ENCODE results near the gene TUFT1. TPM values are rescaled to one million over a fixed set of nuclear protein-coding genes. Genes with fewer than 3 reads are reported as not detected.

TUFT1 gene
- total and polyA plus RNA-seq, 9 of the 15 experiments (the other 6 are each of a cell fraction or from before 2014, with no cell fraction given): 0.54 to 2.0 (median 1.7) TPM

DNA sequence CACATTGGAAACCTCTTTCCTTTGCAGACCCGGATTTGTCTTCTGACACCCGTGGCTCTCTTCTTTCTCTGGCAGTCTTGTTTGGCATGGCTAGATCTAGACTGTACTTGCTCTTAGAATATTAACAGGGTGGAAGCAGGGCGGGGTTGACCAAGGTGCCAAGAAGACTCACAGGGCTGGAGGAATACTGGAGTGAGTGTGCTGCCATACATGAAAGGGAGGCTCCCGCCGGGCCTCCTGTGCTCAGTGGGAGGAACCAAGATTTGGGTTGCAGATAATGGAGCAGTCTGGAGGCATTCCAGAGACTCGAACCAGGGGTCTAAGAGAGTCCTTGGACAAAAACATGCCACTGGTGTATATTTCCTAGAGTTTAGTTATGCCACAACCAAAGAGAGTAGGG lies 44.2 kb downstream of the TUFT1 start:
- Histone ChIP-seq H3K27me3 (ENCODE audit: control insufficient read depth in 2 of 2, insufficient read depth in 2 of 2, low read length in 2 of 2) (no peaks in the 10 kb centered on the region), H3K27ac (ENCODE audit: extremely low read depth, low read depth, low read length) (no peak overlapping the region), H3K9me1 (ENCODE audit: control insufficient read depth, insufficient read depth, low read length) (no peaks in the 10 kb centered on the region), H3K9me3 (replicated peaks; ENCODE audit: control insufficient read depth, insufficient read depth, low read depth, low read length) (no peaks in the 10 kb centered on the region), H3K36me3 (ENCODE audit: control insufficient read depth, insufficient read depth, low read length) (no peaks in the 10 kb centered on the region), H4K20me1 (replicated peaks; ENCODE audit: control insufficient read depth, insufficient read depth, low read length) (no peaks in the 10 kb centered on the region), H3K4me2 (ENCODE audit: insufficient read depth, low read length) (peak overlapping the region; percentile 36; the same call in 1 of the 2 replicates), H2AFZ (ENCODE audit: low read depth, low read length) (peak overlapping the region; percentile 53), H3K9ac (ENCODE audit: insufficient read depth in 1 of 2, low read depth in 2 of 2, low read length in 2 of 2) (peak overlapping the region in 1 of 2 experiments; percentile 41; a peak in 1 of 4 replicates), H3K4me3 (no peak overlapping the region), H3K79me2 (ENCODE audit: control insufficient read depth, insufficient read depth, low read length) (no peaks in the 10 kb centered on the region), H3K4me1 (replicated peaks in 1 of 2; ENCODE audit: control insufficient read depth in 2 of 2, insufficient read depth in 2 of 2, low read length in 2 of 2) (peaks cover 3 to 17% of the 10 kb centered on the region in 2 experiments; a peak in 3 of 5 replicates)
- in situ Hi-C loops (cut with MboI) (no loop called here), intact Hi-C loops (cut with micrococcal nuclease) (no loop called here)
- no TSS peak for BruUV-seq (replicated peaks)
- FAIRE-seq (peak; percentile 56), DNase-seq (ENCODE audit: extremely low read depth in 1 of 4, low spot score in 3 of 4) (peak in 2 of 4 experiments; percentile 55 to 56), ATAC-seq (peak; percentile 84)
- ChIA-PET POLR2A (interaction anchor here (1.4 kb wide), 1 partner anchor 9 kb away, joined by 4 read pairs; no protein-coding TSS in a partner anchor), CTCF (ENCODE audit: low intra/inter-chr PET ratio) (no interaction called here)
- WGBS (ENCODE audit: insufficient coverage, low coverage, missing lambda C conversion rate): 15% methylated on average over 6 of the region's 6 CpGs
- TF ChIP-seq LEF1 (IDR thresholded peaks at IDR 0.05) (no peak), SMAD4 (CRISPR knock-in tag; conservative IDR thresholded peaks at IDR 0.05) (0 out of 2 replicates have a peak, but pooled peaks have one; percentile 28), RCOR1 (IDR thresholded peaks at IDR 0.05; ENCODE audit: borderline replicate concordance in 1 of 2, low read depth in 2 of 2, low read length in 2 of 2) (peak in 1 of 2 experiments; percentile 31; a peak in 1 of 4 replicates), ELF2 (CRISPR knock-in tag; IDR thresholded peaks at IDR 0.05) (no peak)

DNA sequence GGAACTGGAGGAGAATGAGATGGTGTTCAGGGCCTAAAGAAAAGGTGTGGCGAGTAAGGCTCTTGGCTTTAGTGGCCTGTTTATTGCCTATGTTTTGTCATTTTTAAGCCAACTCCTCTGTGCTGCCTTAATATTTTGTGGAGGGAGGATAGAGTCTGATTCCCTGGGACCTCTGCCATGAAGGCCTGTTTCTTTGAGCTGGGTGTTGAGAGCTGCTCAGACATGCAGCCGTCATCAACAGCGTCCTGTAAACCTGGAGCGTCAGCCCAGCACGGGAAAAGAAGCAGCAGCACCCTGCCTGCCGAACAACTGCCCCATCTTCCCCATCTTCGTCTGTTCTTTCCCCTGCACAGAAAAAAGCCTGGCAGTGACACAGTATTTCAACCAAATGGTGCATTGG lies 44.7 kb downstream of the TUFT1 start:
- no peak for DNase-seq (ENCODE audit: extremely low read depth in 1 of 4, low spot score in 3 of 4)
- Histone ChIP-seq H3K36me3 (ENCODE audit: control insufficient read depth, insufficient read depth, low read length) (no peaks in the 10 kb centered on the region), H3K4me1 (replicated peaks in 1 of 2; ENCODE audit: control insufficient read depth in 2 of 2, insufficient read depth in 2 of 2, low read length in 2 of 2) (peaks cover 3 to 16% of the 10 kb centered on the region in 2 experiments; a peak in 3 of 5 replicates), H2AFZ (ENCODE audit: low read depth, low read length) (peak overlapping the region; percentile 53), H3K4me3 (no peak overlapping the region), H3K27ac (ENCODE audit: extremely low read depth, low read depth, low read length) (no peak overlapping the region), H3K9ac (ENCODE audit: insufficient read depth in 1 of 2, low read depth in 2 of 2, low read length in 2 of 2) (peak overlapping the region in 1 of 2 experiments; percentile 67; a peak in 1 of 4 replicates), H3K9me3 (replicated peaks; ENCODE audit: control insufficient read depth, insufficient read depth, low read depth, low read length) (no peaks in the 10 kb centered on the region), H3K79me2 (ENCODE audit: control insufficient read depth, insufficient read depth, low read length) (no peaks in the 10 kb centered on the region), H3K4me2 (ENCODE audit: insufficient read depth, low read length) (peak overlapping the region; percentile 36; the same call in 1 of the 2 replicates), H3K9me1 (ENCODE audit: control insufficient read depth, insufficient read depth, low read length) (no peaks in the 10 kb centered on the region), H4K20me1 (replicated peaks; ENCODE audit: control insufficient read depth, insufficient read depth, low read length) (no peaks in the 10 kb centered on the region), H3K27me3 (ENCODE audit: control insufficient read depth in 2 of 2, insufficient read depth in 2 of 2, low read length in 2 of 2) (no peaks in the 10 kb centered on the region)
- no peak for ATAC-seq
- peak; percentile 15 for FAIRE-seq
- ChIA-PET CTCF (ENCODE audit: low intra/inter-chr PET ratio) (no interaction called here), POLR2A (interaction anchor here (1.1 kb wide), 1 partner anchor 26 kb away, joined by 3 read pairs; no protein-coding TSS in a partner anchor)
- in situ Hi-C loops (cut with MboI) (no loop called here), intact Hi-C loops (cut with micrococcal nuclease) (no loop called here)
- BruUV-seq (replicated peaks): no TSS peak
- WGBS (ENCODE audit: insufficient coverage, low coverage, missing lambda C conversion rate): 53% methylated on average over 7 of the region's 7 CpGs
- TF ChIP-seq ZNF507 (tag; conservative IDR thresholded peaks at IDR 0.05): no peak
- TF ChIP-seq, protein P1, sequence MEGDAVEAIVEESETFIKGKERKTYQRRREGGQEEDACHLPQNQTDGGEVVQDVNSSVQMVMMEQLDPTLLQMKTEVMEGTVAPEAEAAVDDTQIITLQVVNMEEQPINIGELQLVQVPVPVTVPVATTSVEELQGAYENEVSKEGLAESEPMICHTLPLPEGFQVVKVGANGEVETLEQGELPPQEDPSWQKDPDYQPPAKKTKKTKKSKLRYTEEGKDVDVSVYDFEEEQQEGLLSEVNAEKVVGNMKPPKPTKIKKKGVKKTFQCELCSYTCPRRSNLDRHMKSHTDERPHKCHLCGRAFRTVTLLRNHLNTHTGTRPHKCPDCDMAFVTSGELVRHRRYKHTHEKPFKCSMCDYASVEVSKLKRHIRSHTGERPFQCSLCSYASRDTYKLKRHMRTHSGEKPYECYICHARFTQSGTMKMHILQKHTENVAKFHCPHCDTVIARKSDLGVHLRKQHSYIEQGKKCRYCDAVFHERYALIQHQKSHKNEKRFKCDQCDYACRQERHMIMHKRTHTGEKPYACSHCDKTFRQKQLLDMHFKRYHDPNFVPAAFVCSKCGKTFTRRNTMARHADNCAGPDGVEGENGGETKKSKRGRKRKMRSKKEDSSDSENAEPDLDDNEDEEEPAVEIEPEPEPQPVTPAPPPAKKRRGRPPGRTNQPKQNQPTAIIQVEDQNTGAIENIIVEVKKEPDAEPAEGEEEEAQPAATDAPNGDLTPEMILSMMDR (IDR thresholded peaks at IDR 0.05 in 2 of 3, conservative IDR thresholded peaks at IDR 0.05 in 1 of 3; ENCODE audit: insufficient read depth in 2 of 3, low read depth in 1 of 3, low read length in 3 of 3): no peak
- TF ChIP-seq NUFIP1 (IDR thresholded peaks at IDR 0.05; ENCODE audit: partially characterized antibody): no peak
- no peak for TF ChIP-seq KLF1 (tag; IDR thresholded peaks at IDR 0.05)
- TF ChIP-seq ZNF444 (CRISPR knock-in tag; IDR thresholded peaks at IDR 0.05): no peak
- TF ChIP-seq, protein P2, sequence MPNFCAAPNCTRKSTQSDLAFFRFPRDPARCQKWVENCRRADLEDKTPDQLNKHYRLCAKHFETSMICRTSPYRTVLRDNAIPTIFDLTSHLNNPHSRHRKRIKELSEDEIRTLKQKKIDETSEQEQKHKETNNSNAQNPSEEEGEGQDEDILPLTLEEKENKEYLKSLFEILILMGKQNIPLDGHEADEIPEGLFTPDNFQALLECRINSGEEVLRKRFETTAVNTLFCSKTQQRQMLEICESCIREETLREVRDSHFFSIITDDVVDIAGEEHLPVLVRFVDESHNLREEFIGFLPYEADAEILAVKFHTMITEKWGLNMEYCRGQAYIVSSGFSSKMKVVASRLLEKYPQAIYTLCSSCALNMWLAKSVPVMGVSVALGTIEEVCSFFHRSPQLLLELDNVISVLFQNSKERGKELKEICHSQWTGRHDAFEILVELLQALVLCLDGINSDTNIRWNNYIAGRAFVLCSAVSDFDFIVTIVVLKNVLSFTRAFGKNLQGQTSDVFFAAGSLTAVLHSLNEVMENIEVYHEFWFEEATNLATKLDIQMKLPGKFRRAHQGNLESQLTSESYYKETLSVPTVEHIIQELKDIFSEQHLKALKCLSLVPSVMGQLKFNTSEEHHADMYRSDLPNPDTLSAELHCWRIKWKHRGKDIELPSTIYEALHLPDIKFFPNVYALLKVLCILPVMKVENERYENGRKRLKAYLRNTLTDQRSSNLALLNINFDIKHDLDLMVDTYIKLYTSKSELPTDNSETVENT (CRISPR knock-in tag; IDR thresholded peaks at IDR 0.05): no peak
- TF ChIP-seq, protein P3, sequence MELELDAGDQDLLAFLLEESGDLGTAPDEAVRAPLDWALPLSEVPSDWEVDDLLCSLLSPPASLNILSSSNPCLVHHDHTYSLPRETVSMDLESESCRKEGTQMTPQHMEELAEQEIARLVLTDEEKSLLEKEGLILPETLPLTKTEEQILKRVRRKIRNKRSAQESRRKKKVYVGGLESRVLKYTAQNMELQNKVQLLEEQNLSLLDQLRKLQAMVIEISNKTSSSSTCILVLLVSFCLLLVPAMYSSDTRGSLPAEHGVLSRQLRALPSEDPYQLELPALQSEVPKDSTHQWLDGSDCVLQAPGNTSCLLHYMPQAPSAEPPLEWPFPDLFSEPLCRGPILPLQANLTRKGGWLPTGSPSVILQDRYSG (tag; conservative IDR thresholded peaks at IDR 0.05; ENCODE audit: low read depth): no peak

All from K562 (cell line).